Heart right ventricle (tissue), 16 donors: ENCODE data around the gene CNTN5. TPM values are rescaled to one million over a fixed set of nuclear protein-coding genes. Genes with fewer than 3 reads are reported as not detected.

Source experiments
- ATAC-seq, 8 donors: fragments of 200-7000 bp; cut with Tn5 transposase; one replicate each; pipeline ENCODE4 v1.9.1; 2020; ENCODE audit warnings: mild to moderate bottlenecking in 8 of 8, moderate library complexity in 8 of 8, moderate number of reproducible peaks in 1 of 8
- DNase-seq, 2 donors: peaks; one replicate each; pipeline ENCODE4 v3.0.0-alpha.2; 2020
- H3K27ac ChIP-seq, 10 donors: fragments of 200-600 bp; sonication (generic) in 2 of 10; one replicate each; pipeline versions ENCODE4 v1.5.0 to v1.8.0; 2020 to 2022; ENCODE audit warnings: mild to moderate bottlenecking in 3 of 10
- H3K27me3 ChIP-seq, 7 donors: fragments of 200-600 bp; one replicate each; pipeline ENCODE4 v1.8.0; 2021 to 2022; ENCODE audit warnings: mild to moderate bottlenecking in 2 of 7
- H3K36me3 ChIP-seq, 9 donors: fragments of 200-600 bp; sonication (generic) in 1 of 9; one replicate each; pipeline versions ENCODE4 v1.5.0 to v1.8.0; 2020 to 2022; ENCODE audit warnings: mild to moderate bottlenecking in 2 of 9
- H3K4me1 ChIP-seq, 9 donors: fragments of 200-600 bp; sonication (generic) in 1 of 9; one replicate each; pipeline versions ENCODE4 v1.5.0 to v1.8.0; 2020 to 2022; ENCODE audit warnings: mild to moderate bottlenecking in 4 of 9
- H3K4me3 ChIP-seq, 10 donors: fragments of 200-600 bp; sonication (generic) in 2 of 10; one replicate each; pipeline versions ENCODE4 v1.5.0 to v1.8.0; 2020 to 2022; ENCODE audit warnings: mild to moderate bottlenecking in 7 of 10, moderate library complexity in 2 of 10
- H3K9me3 ChIP-seq, 11 donors: fragments of 200-600 bp in 10 of 11; sonication (generic) in 2 of 11; one replicate each; pipeline versions ENCODE4 v1.5.0 to v1.8.0; 2013 to 2022; ENCODE audit warnings: mild to moderate bottlenecking in 2 of 11, control low read depth in 1 of 11, moderate library complexity in 1 of 11
- CTCF ChIP-seq, 9 donors: fragments of 200-600 bp; sonication (generic) in 2 of 9; IDR thresholded peaks; one replicate each; pipeline versions ENCODE4 v1.5.0 to v1.8.0; 2021 to 2022; ENCODE audit warnings: antibody characterized with exemption in 9 of 9, mild to moderate bottlenecking in 5 of 9, moderate library complexity in 1 of 9
- WGBS, 2 donors: extraction: QIAGEN DNeasy Blood & Tissue Kit; methylation state at CpG; one replicate each; pipeline ENCODE4 v1.1.7; 2013; ENCODE audit warnings: inconsistent platforms in 1 of 2; 5-methylcytosine and 5-hydroxymethylcytosine counted together
- intact Hi-C, 10 donors: fragments of 100-400 bp; cut with DNase I; formaldehyde crosslinking; loops; one replicate each; pipeline versions ENCODE4 v1.11.1 to v1.14.2; 2022
- polyA plus RNA-seq, 2 donors: library from polyadenylated mRNA; stranded (reverse); fragments of 200-250 nt; gene quantifications; one replicate each; pipeline ENCODE4 v1.2.3, GENCODE V29; 2013
- total RNA-seq, 10 donors: library from RNA; stranded (reverse); fragmentation: NEBNext Ultra II Directional in 3 of 10; extraction: Animal tissue kit (Norgen Biotek cat#: 25700) in 3 of 10; gene quantifications; one replicate each; pipeline versions ENCODE4 v1.2.1 to v1.2.4, GENCODE V29; 2021 to 2023
- donor health status: Arrhythmogenic right ventricular cardiomyopathy.
- donor health status: ischemic (EF 13 %, LVEDD 7.1; RV severe dilation, severe dysfunction).
- donor health status: healthy with polysubstance abuse.
- donor health status: DM: no; HTN: yes; CAD: no.
- donor health status: DM: no; HTN: no; CAD: no.
- donor health status: ischemic (EF 25% LVEDD 6.9; RV normal size, moderate dysfunction).
- donor health status: ischemic (EF 25% LVEDD 5.7; RV mildly dilated, moderate dysfunction).
- donor health status: healthy.
- donor health status: DM: yes; HTN: yes; CAD: no.
- donor health status: Ischemic cardiomyopathy.
- donor health status: ischemic (EF 35%, LVEDD 5.7; RV mildly dilated, moderate dysfunction).
- donor health status: nonischemic (EF 11% LVEDD 7.7; RV severe dilation, severe dysfunction).
- donor health status: DM: yes; HTN: yes; CAD: no.
- donor health status: PGD.
- donor health status: ischemic (EF 29% LVEDD 5.4; RV normal size, mild dysfunction).
- donor health status: nonischemic (EF 23%, LVEDD 6.1; RV moderate dilation, normal function).

The CNTN5 gene
- total and polyA plus RNA-seq, 12 donors: 0.05 to 0.35 (median 0.17) TPM; not detected in 6

GRCh38 chr11:100013011-100013410, 992.3 kb downstream of the CNTN5 start:
- H3K36me3 ChIP-seq: no peaks in the 10 kb centered on the region
- 42 to 68% methylated on average over 1 of the region's 1 CpG for WGBS, 2 donors
- H3K27ac ChIP-seq: no peak overlapping the region
- no peak for TF ChIP-seq CTCF (IDR thresholded peaks at IDR 0.05)
- DNase-seq (no peak), ATAC-seq (no peak)
- H3K9me3 ChIP-seq: peaks cover 0 to 6% (median 0%) of the 10 kb centered on the region in 11 donors
- no peaks in the 10 kb centered on the region for H3K27me3 ChIP-seq
- intact Hi-C loops: no loop called here
- H3K4me1 ChIP-seq: no peaks in the 10 kb centered on the region
- no peak overlapping the region for H3K4me3 ChIP-seq

GRCh38 chr11:100031973-100032372, 1011.2 kb downstream of the CNTN5 start:
- no peak for ATAC-seq
- no peak for DNase-seq
- Histone ChIP-seq H3K4me3 (no peak overlapping the region), H3K27ac (no peak overlapping the region), H3K4me1 (no peaks in the 10 kb centered on the region), H3K9me3 (peaks cover 0 to 32% (median 6%) of the 10 kb centered on the region in 11 donors), H3K36me3 (no peaks in the 10 kb centered on the region), H3K27me3 (no peaks in the 10 kb centered on the region)
- no peak for TF ChIP-seq CTCF (IDR thresholded peaks at IDR 0.05)
- 92 to 100% methylated on average over 1 of the region's 1 CpG for WGBS, 2 donors
- intact Hi-C loops: no loop called here

- TF ChIP-seq CTCF (IDR thresholded peaks at IDR 0.05): no peak
- Histone ChIP-seq H3K4me3 (no peak overlapping the region), H3K9me3 (peaks cover 0 to 4% (median 0%) of the 10 kb centered on the region in 11 donors), H3K27ac (no peak overlapping the region), H3K36me3 (no peaks in the 10 kb centered on the region), H3K27me3 (no peaks in the 10 kb centered on the region), H3K4me1 (no peaks in the 10 kb centered on the region)
- ATAC-seq (no peak), DNase-seq (no peak)
- intact Hi-C loops: no loop called here
- WGBS, 2 donors: 80 to 81% methylated on average over 9 of the region's 9 CpGs
Measured at GRCh38 chr11:100061006-100061405, 1040.3 kb downstream of the CNTN5 start.

- TF ChIP-seq CTCF (IDR thresholded peaks at IDR 0.05): no peak
- Histone ChIP-seq H3K9me3 (no peaks in the 10 kb centered on the region), H3K4me3 (no peak overlapping the region), H3K27ac (no peak overlapping the region), H3K27me3 (no peaks in the 10 kb centered on the region), H3K4me1 (no peaks in the 10 kb centered on the region), H3K36me3 (no peaks in the 10 kb centered on the region)
- intact Hi-C loops: no loop called here
- DNase-seq (no peak), ATAC-seq (no peak)
- 74 to 81% methylated on average over 2 of the region's 2 CpGs for WGBS, 2 donors
Measured at GRCh38 chr11:100066399-100066798, 1045.7 kb downstream of the CNTN5 start.
